Lower leg skin (tissue), 3 donors: Measurements from ENCODE around the gene NRF1.
"Not testable (repeated sequence)": the region's sequence is repeated elsewhere in the genome, so short reads cannot be mapped to it uniquely, and the experiment has no call there.

Experiments used
- CTCF ChIP-seq, 3 donors: fragments of 450-650 bp; IDR thresholded peaks; one replicate each; pipeline ENCODE4 v1.5.1; 2016; ENCODE audit warnings: antibody characterized with exemption in 3 of 3, mild to moderate bottlenecking in 3 of 3, moderate library complexity in 2 of 3
- POLR2A ChIP-seq, 2 donors: fragments of 450-650 bp; IDR thresholded peaks; one replicate each; pipeline ENCODE4 v1.6.1; 2016 to 2017; ENCODE audit warnings: antibody characterized with exemption in 2 of 2, mild to moderate bottlenecking in 1 of 2, moderate library complexity in 1 of 2

DNA sequence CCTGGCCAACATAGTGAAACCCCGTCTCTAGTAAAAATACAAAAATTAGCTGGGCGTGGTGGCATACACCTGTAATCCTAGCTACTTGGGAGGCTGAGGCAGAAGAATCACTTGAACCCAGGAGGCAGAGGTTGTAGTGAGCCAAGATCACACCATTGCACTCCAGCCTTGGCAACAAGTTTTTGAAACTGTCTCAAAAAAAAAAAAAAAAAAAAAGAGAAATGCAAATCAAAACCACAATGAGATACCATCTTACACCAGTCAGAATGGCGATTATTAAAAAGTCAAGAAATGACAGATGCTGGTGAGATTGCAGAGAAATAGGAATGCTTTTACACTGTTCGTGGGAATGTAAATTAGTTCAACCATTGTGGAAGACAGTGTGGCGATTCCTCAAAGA lies 7.9 kb upstream of the NRF1 start:
- TF ChIP-seq POLR2A, CTCF (IDR thresholded peaks at IDR 0.05): not testable (repeated sequence)
